IMR-90 (cell line): ENCODE data around the gene CHST2. TPM values are rescaled to one million over a fixed set of nuclear protein-coding genes. Genes with fewer than 3 reads are reported as not detected.

Source experiments
- ATAC-seq: fragments of 200-7000 bp; cut with Tn5 transposase; 2 replicates; pipeline ENCODE4 v1.9.1; 2020; ENCODE audit warnings: low read depth, mild to moderate bottlenecking, moderate library complexity
- BruUV-seq: library from RNA; stranded (reverse); fragments of 400-500 nt; replicated peaks from 2 replicates; lab custom pipeline; 2021; lab: Mats Ljungman, UMichigan
- CTCF ChIA-PET: fragments of 300-600 bp; formaldehyde crosslinking; extraction: SDS; loops from one replicate; lab custom pipeline; 2021; ENCODE audit warnings: antibody characterized with exemption; lab: Yijun Ruan, JAX
- POLR2A ChIA-PET: fragments of 300-600 bp; sonication (Branson Sonifier 250); formaldehyde crosslinking; loops from one replicate; lab custom pipeline; 2022; ENCODE audit warnings: antibody characterized with exemption; ENCODE audit not compliant: unreplicated experiment; lab: Charles Lee
- DNase-seq: peaks from one replicate; pipeline ENCODE4 v3.0.0; 2013
- H2AFZ ChIP-seq: replicated peaks from 2 replicates; pipeline ENCODE3; 2013; ENCODE audit warnings: low read length, mild to moderate bottlenecking; ENCODE audit not compliant: poor library complexity
- H2AK5ac ChIP-seq: 2 replicates; pipeline ENCODE4 v1.6.1; 2013; ENCODE audit warnings: low read depth, low read length, inconsistent platforms
- H2AK9ac ChIP-seq: replicated peaks from 2 replicates; pipeline ENCODE3; 2013; ENCODE audit warnings: mild to moderate bottlenecking, low read depth, low read length, moderate library complexity; ENCODE audit not compliant: poor library complexity
- H2BK120ac ChIP-seq: 2 replicates; pipeline ENCODE4 v1.6.1; 2013; ENCODE audit warnings: low read depth, low read length, inconsistent platforms
- H2BK15ac ChIP-seq: 3 replicates; pipeline ENCODE4 v1.6.1; 2013; ENCODE audit warnings: low read depth, low read length, inconsistent platforms
- H2BK20ac ChIP-seq: 2 replicates; pipeline ENCODE4 v1.6.1; 2013; ENCODE audit warnings: low read depth, mild to moderate bottlenecking, inconsistent platforms, low read length, moderate library complexity
- H2BK5ac ChIP-seq: 2 replicates; pipeline ENCODE4 v1.6.1; 2013; ENCODE audit warnings: mild to moderate bottlenecking, low read depth, low read length, inconsistent platforms; ENCODE audit not compliant: poor library complexity, severe bottlenecking
- H3K14ac ChIP-seq: replicated peaks from 2 replicates; pipeline ENCODE4 v1.6.1; 2013; ENCODE audit warnings: low read depth, low read length, inconsistent platforms
- H3K18ac ChIP-seq: 2 replicates; pipeline ENCODE4 v1.6.1; 2013; ENCODE audit warnings: low read depth, low read length, control low read depth
- H3K23ac ChIP-seq: 2 replicates; pipeline ENCODE4 v1.6.1; 2013; ENCODE audit warnings: low read depth, low read length, inconsistent platforms
- H3K27ac ChIP-seq: 2 replicates; pipeline ENCODE4 v1.5.1; 2013; ENCODE audit warnings: mild to moderate bottlenecking, control low read depth, low read length; ENCODE audit not compliant: insufficient read depth
- H3K27me3 ChIP-seq: 2 replicates; pipeline ENCODE4 v1.6.1; 2013; ENCODE audit warnings: low read length; ENCODE audit not compliant: control insufficient read depth, insufficient read depth
- H3K36me3 ChIP-seq: 2 replicates; pipeline ENCODE4 v1.6.1; 2013; ENCODE audit warnings: low read length, mixed read lengths; ENCODE audit not compliant: control insufficient read depth, insufficient read depth
- H3K4ac ChIP-seq: 2 replicates; pipeline ENCODE4 v1.6.1; 2013; ENCODE audit warnings: low read depth, low read length, inconsistent platforms
- H3K4me1 ChIP-seq: 2 replicates; pipeline ENCODE4 v1.6.1; 2013; ENCODE audit warnings: low read length, mixed read lengths; ENCODE audit not compliant: control insufficient read depth, insufficient read depth
- H3K4me2 ChIP-seq: 2 replicates; pipeline ENCODE4 v1.6.1; 2013; ENCODE audit warnings: low read depth, mild to moderate bottlenecking, control low read depth, low read length, moderate library complexity
- H3K4me3 ChIP-seq: 2 replicates; pipeline ENCODE4 v1.5.1; 2013; ENCODE audit warnings: low read depth, mild to moderate bottlenecking, control low read depth, low read length, moderate library complexity; ENCODE audit not compliant: insufficient read depth
- H3K56ac ChIP-seq: 2 replicates; pipeline ENCODE4 v1.6.1; 2013; ENCODE audit warnings: low read length, inconsistent platforms; ENCODE audit not compliant: insufficient read depth; ENCODE audit errors: extremely low read depth
- H3K79me1 ChIP-seq, 2 experiments: 2 replicates each; pipeline ENCODE4 v1.6.1; 2013; ENCODE audit warnings: low read length in 2 of 2, inconsistent platforms in 1 of 2, low read depth in 1 of 2
- H3K9ac ChIP-seq: 2 replicates; pipeline ENCODE4 v1.6.1; 2013; ENCODE audit warnings: low read depth, low read length, control low read depth
- H3K9me1 ChIP-seq: 2 replicates; pipeline ENCODE4 v1.6.1; 2013; ENCODE audit warnings: low read length, inconsistent platforms; ENCODE audit not compliant: insufficient read depth
- H3K9me3 ChIP-seq: 2 replicates; pipeline ENCODE4 v1.6.1; 2013; ENCODE audit warnings: low read length; ENCODE audit not compliant: control insufficient read depth, insufficient read depth
- H4K20me1 ChIP-seq: 2 replicates; pipeline ENCODE4 v1.6.1; 2013; ENCODE audit warnings: low read length, inconsistent platforms; ENCODE audit not compliant: insufficient read depth
- H4K5ac ChIP-seq: 2 replicates; pipeline ENCODE4 v1.6.1; 2013; ENCODE audit warnings: mild to moderate bottlenecking, low read depth, low read length, control low read depth
- H4K8ac ChIP-seq, 2 experiments: 2 replicates each; pipeline ENCODE4 v1.6.1; 2013; ENCODE audit warnings: low read depth in 2 of 2, low read length in 2 of 2, control low read depth in 1 of 2, inconsistent platforms in 1 of 2
- H4K91ac ChIP-seq: 2 replicates; pipeline ENCODE4 v1.6.1; 2013; ENCODE audit warnings: low read depth, low read length, inconsistent platforms; ENCODE audit not compliant: insufficient read depth
- BHLHE40 ChIP-seq: fragments of 150-350 bp; IDR thresholded peaks from 2 replicates; pipeline ENCODE4 v1.6.1; 2016; ENCODE audit warnings: mild to moderate bottlenecking, low read depth, low read length
- CEBPB ChIP-seq: IDR thresholded peaks from 2 replicates; pipeline ENCODE4 v1.6.1; 2012; ENCODE audit warnings: low read depth, low read length, improper control_type of control experiment
- CHD1 ChIP-seq: IDR thresholded peaks from 2 replicates; pipeline ENCODE4 v1.6.1; 2012; ENCODE audit warnings: low read depth, low read length, improper control_type of control experiment
- FOS ChIP-seq: fragments of 150-350 bp; IDR thresholded peaks from 2 replicates; pipeline ENCODE4 v1.6.1; 2016; ENCODE audit warnings: low read depth, low read length
- MAFK ChIP-seq: IDR thresholded peaks from 2 replicates; pipeline ENCODE4 v1.6.1; 2012; ENCODE audit warnings: low read depth, low read length, improper control_type of control experiment
- MXI1 ChIP-seq: IDR thresholded peaks from 2 replicates; pipeline ENCODE4 v1.6.1; 2012; ENCODE audit warnings: low read depth, mild to moderate bottlenecking, low read length, moderate library complexity, borderline replicate concordance
- NFE2L2 ChIP-seq: fragments of 150-350 bp; IDR thresholded peaks from 2 replicates; pipeline ENCODE4 v1.6.1; 2016; ENCODE audit warnings: low read depth, mild to moderate bottlenecking, low read length
- POLR2A ChIP-seq: IDR thresholded peaks from 2 replicates; pipeline ENCODE4 v1.6.1; 2012; ENCODE audit warnings: mild to moderate bottlenecking, low read depth, low read length
- RAD21 ChIP-seq: IDR thresholded peaks from 2 replicates; pipeline ENCODE4 v1.6.1; 2012; ENCODE audit warnings: low read length, improper control_type of control experiment
- RCOR1 ChIP-seq: IDR thresholded peaks from 2 replicates; pipeline ENCODE4 v1.6.1; 2012; ENCODE audit warnings: mild to moderate bottlenecking, low read length, improper control_type of control experiment; ENCODE audit not compliant: insufficient replicate concordance
- USF2 ChIP-seq: fragments of 150-350 bp; IDR thresholded peaks from 2 replicates; pipeline ENCODE4 v1.6.1; 2017; ENCODE audit warnings: mild to moderate bottlenecking, antibody characterized with exemption, low read length, low read depth
- WGBS, 2 experiments: methylation state at CpG; one replicate each; pipeline versions ENCODE4 v1.1.5 to v1.1.7; 2013; ENCODE audit warnings: missing lambda C conversion rate in 2 of 2; ENCODE audit not compliant: insufficient read length in 1 of 2; ENCODE audit errors: extremely low coverage in 2 of 2; 5-methylcytosine and 5-hydroxymethylcytosine counted together
- dilution Hi-C: fragments of 300-500 bp; cut with HindIII; formaldehyde crosslinking; loops from one replicate; pipeline ENCODE4 v1.14.3; 2018; ENCODE audit warnings: low sequenced_read_pairs; ENCODE audit not compliant: unreplicated experiment
- in situ Hi-C: fragments of 300-500 bp; cut with MboI; formaldehyde crosslinking; loops from 3 replicates; pipeline ENCODE4 v1.14.3; 2019; ENCODE audit warnings: low sequenced_read_pairs, inconsistent platforms, mixed read lengths
- intact Hi-C: fragments of 100-400 bp; cut with micrococcal nuclease; formaldehyde crosslinking; loops from 2 replicates; pipeline ENCODE4 v1.10.0; 2022
- polyA plus RNA-seq, 3 experiments: library from polyadenylated mRNA; depleted of rRNA; stranded (reverse); fragments of >200 nt; gene quantifications; 2 replicates each; pipeline ENCODE4 v1.2.3, GENCODE V29; 2012; ENCODE audit warnings: low replicate concordance in 1 of 3
- total RNA-seq: library from RNA; depleted of rRNA; stranded (reverse); fragments of >200 nt; gene quantifications from 2 replicates; pipeline ENCODE4 v1.2.3, GENCODE V29; 2012

CHST2 gene
- total and polyA plus RNA-seq, 2 of the 4 experiments (the other 2 are of a cell fraction): 0.90 to 1.4 TPM

GRCh38 chr3:143124601-143125520 is 5.3 kb downstream of the CHST2 start:
- Histone ChIP-seq H3K14ac (no peak overlapping the region), H2AK5ac (no peak overlapping the region), H3K27me3 (no peaks in the 10 kb centered on the region), H2BK5ac (no peak overlapping the region), H4K8ac (no peak overlapping the region), H4K91ac (no peak overlapping the region), H3K23ac (0 out of 2 replicates have a peak overlapping the region, but pooled peaks have one; percentile 21), H3K27ac (no peak overlapping the region), H3K9me1 (no peaks in the 10 kb centered on the region; the same call in 1 of the 2 replicates), H3K79me1 (no peaks in the 10 kb centered on the region; a peak in 1 of 4 replicates), H2AFZ (no peak overlapping the region), H3K36me3 (no peaks in the 10 kb centered on the region), H2BK15ac (no peak overlapping the region), H2BK20ac (peak overlapping the region; percentile 21; the same call in 1 of the 2 replicates), H2AK9ac (no peak overlapping the region), H3K9me3 (no peaks in the 10 kb centered on the region), H2BK120ac (no peak overlapping the region), H3K4ac (no peak overlapping the region; the same call in 1 of the 2 replicates), H4K5ac (no peak overlapping the region), H3K9ac (no peak overlapping the region), H3K18ac (no peak overlapping the region), H3K4me2 (peak overlapping the region; percentile 76), H3K56ac (no peak overlapping the region), H4K20me1 (no peaks in the 10 kb centered on the region), H3K4me1 (peaks cover 6% of the 10 kb centered on the region), H3K4me3 (no peak overlapping the region; the same call in 1 of the 2 replicates)
- dilution Hi-C loops (no loop called here), intact Hi-C loops (no loop called here), in situ Hi-C loops (loop anchor here (10.0 kb wide), 1 partner anchor 180 kb away; no protein-coding TSS in a partner anchor)
- POLR2A ChIA-PET: interaction anchor here (0.5 kb wide), 1 partner anchor 124 kb away, joined by 3 read pairs; no protein-coding TSS in a partner anchor
- BruUV-seq: no TSS peak
- no peak for DNase-seq
- 40% methylated on average over 1 of the region's 9 CpGs; no CpG with 5 or more reads in 1 of the 2 experiments for WGBS, 2 experiments
- no peak for ATAC-seq
- CTCF ChIA-PET: no interaction called here
- no peak for TF ChIP-seq MXI1
- TF ChIP-seq FOS: no peak
- TF ChIP-seq RCOR1: no peak
- no peak for TF ChIP-seq BHLHE40
- no peak for TF ChIP-seq NFE2L2
- no peak for TF ChIP-seq MAFK
- no peak for TF ChIP-seq RAD21
- TF ChIP-seq USF2: no peak
- no peak for TF ChIP-seq CEBPB
- TF ChIP-seq CHD1: no peak
- TF ChIP-seq POLR2A: no peak
